Endothelial cell of umbilical vein (primary cell): ENCODE results near the gene TREH. TPM values are rescaled to one million over a fixed set of nuclear protein-coding genes. Genes with fewer than 3 reads are reported as not detected.

Experiments
- BruUV-seq: library from RNA; stranded (reverse); fragments of 400-500 nt; replicated peaks from 2 replicates; lab custom pipeline; 2021; lab: Mats Ljungman, UMichigan
- CTCF ChIA-PET: fragments of 300-600, 350-600 bp; sonication (Branson Sonifier 250); formaldehyde crosslinking; loops from one replicate; lab custom pipeline; 2021; ENCODE audit warnings: antibody characterized with exemption, inconsistent platforms; lab: Charles Lee
- POLR2A ChIA-PET: fragments of 300-600, 350-600 bp; sonication (Branson Sonifier 250); formaldehyde crosslinking; loops from one replicate; lab custom pipeline; 2021; ENCODE audit warnings: antibody characterized with exemption, inconsistent platforms; lab: Charles Lee
- DNase-seq: peaks from one replicate; pipeline ENCODE4 v3.0.0-alpha.2; 2011; ENCODE audit warnings: low read depth, low spot score
- FAIRE-seq: peaks from 2 replicates; lab custom pipeline; 2011; peaks lifted over from hg19 to GRCh38; lab: Jason Lieb, UNC
- H2AFZ ChIP-seq: 2 replicates; pipeline ENCODE4 v1.6.0; 2012; ENCODE audit warnings: low read depth, low read length, control low read depth, inconsistent platforms
- H3K27ac ChIP-seq: 2 replicates; pipeline ENCODE4 v1.5.1; 2011; ENCODE audit warnings: low read depth, mild to moderate bottlenecking, control low read depth, low read length, moderate library complexity; ENCODE audit not compliant: insufficient read depth
- H3K27me3 ChIP-seq, 2 experiments: 2 replicates each; pipeline versions ENCODE4 v1.6.0 to v1.6.1; 2011; ENCODE audit warnings: low read length in 2 of 2, mixed read lengths in 1 of 2; ENCODE audit not compliant: control insufficient read depth in 2 of 2, insufficient read depth in 2 of 2
- H3K36me3 ChIP-seq, 2 experiments: 2 replicates in 1 of 2; 3 replicates in 1 of 2; pipeline ENCODE4 v1.5.1; 2011; ENCODE audit warnings: low read length in 2 of 2, mild to moderate bottlenecking in 1 of 2, moderate library complexity in 1 of 2; ENCODE audit not compliant: control insufficient read depth in 2 of 2, insufficient read depth in 2 of 2; ENCODE audit errors: extremely low read depth in 1 of 2
- H3K4me1 ChIP-seq: 3 replicates; pipeline ENCODE4 v1.5.1; 2011; ENCODE audit warnings: mild to moderate bottlenecking, low read length; ENCODE audit not compliant: control insufficient read depth, insufficient read depth; ENCODE audit errors: extremely low read depth
- H3K4me2 ChIP-seq: 2 replicates; pipeline ENCODE4 v1.6.1; 2011; ENCODE audit warnings: low read length, control low read depth, mixed read lengths; ENCODE audit not compliant: insufficient read depth
- H3K4me3 ChIP-seq, 3 experiments: fragments of 200-600 bp in 1 of 3; sonication (generic), shearing (Covaris generic) in 1 of 3; replicated peaks in 1 of 3; 2 replicates each; pipeline ENCODE4 v1.5.1; 2011 to 2016; ENCODE audit warnings: control low read depth in 3 of 3, low read length in 3 of 3, mild to moderate bottlenecking in 2 of 3, inconsistent platforms in 1 of 3, low read depth in 1 of 3, moderate library complexity in 1 of 3; ENCODE audit not compliant: insufficient read depth in 1 of 3
- H3K79me2 ChIP-seq: 2 replicates; pipeline ENCODE4 v1.6.0; 2012; ENCODE audit warnings: low read length, inconsistent platforms; ENCODE audit not compliant: control insufficient read depth, insufficient read depth
- H3K9ac ChIP-seq: replicated peaks from 2 replicates; pipeline ENCODE3; 2011; ENCODE audit warnings: low read length, control low read depth; ENCODE audit not compliant: insufficient read depth; ENCODE audit errors: extremely low read depth
- H3K9me1 ChIP-seq: replicated peaks from 3 replicates; pipeline ENCODE4 v1.6.0; 2011; ENCODE audit warnings: mild to moderate bottlenecking, low read length; ENCODE audit not compliant: control insufficient read depth, insufficient read depth; ENCODE audit errors: extremely low read depth
- H3K9me3 ChIP-seq: replicated peaks from 2 replicates; pipeline ENCODE4 v1.5.1; 2012; ENCODE audit warnings: low read length, inconsistent platforms; ENCODE audit not compliant: control insufficient read depth, insufficient read depth
- H4K20me1 ChIP-seq: replicated peaks from 2 replicates; pipeline ENCODE3; 2011; ENCODE audit warnings: mild to moderate bottlenecking, low read length; ENCODE audit not compliant: control insufficient read depth, insufficient read depth; ENCODE audit errors: extremely low read depth
- CTCF ChIP-seq, 2 donors: IDR thresholded peaks; 1 replicate in 1 of 2; 2 replicates in 1 of 2; pipeline ENCODE4 v1.5.1; 2011; ENCODE audit warnings: low read length in 2 of 2, mild to moderate bottlenecking in 2 of 2, moderate library complexity in 2 of 2, control low read depth in 1 of 2, inconsistent platforms in 1 of 2, low read depth in 1 of 2; ENCODE audit not compliant: insufficient read depth in 1 of 2; ENCODE audit errors: extremely low read depth in 1 of 2
- EZH2 ChIP-seq: IDR thresholded peaks from 2 replicates; pipeline ENCODE4 v1.6.1; 2012; ENCODE audit warnings: borderline replicate concordance, low read depth, mild to moderate bottlenecking, moderate library complexity, low read length, inconsistent platforms; ENCODE audit not compliant: severe bottlenecking
- FOS ChIP-seq: IDR thresholded peaks from 2 replicates; pipeline ENCODE4 v1.6.1; 2011; ENCODE audit warnings: mild to moderate bottlenecking, low read length, moderate library complexity, borderline replicate concordance; ENCODE audit not compliant: insufficient read depth
- GATA2 ChIP-seq: IDR thresholded peaks from 2 replicates; pipeline ENCODE4 v1.7.0; 2011; ENCODE audit warnings: low read depth, mild to moderate bottlenecking, moderate library complexity, mixed read lengths, low read length; ENCODE audit not compliant: insufficient read length, insufficient read depth
- JUN ChIP-seq: IDR thresholded peaks from 2 replicates; pipeline ENCODE4 v1.6.1; 2011; ENCODE audit warnings: borderline replicate concordance, low read depth; ENCODE audit not compliant: insufficient read length, insufficient read depth
- MAX ChIP-seq: IDR thresholded peaks from 2 replicates; pipeline ENCODE4 v1.6.1; 2011; ENCODE audit not compliant: insufficient read depth, insufficient read length
- MYC ChIP-seq: IDR thresholded peaks from one replicate; pipeline ENCODE4 v1.6.1; 2011; ENCODE audit warnings: mild to moderate bottlenecking, low read depth, low read length
- POLR2A ChIP-seq: IDR thresholded peaks from 2 replicates; pipeline ENCODE4 v1.6.1; 2012; ENCODE audit warnings: low read depth, mild to moderate bottlenecking, control low read depth, low read length
- POLR2AphosphoS5 ChIP-seq: IDR thresholded peaks from 2 replicates; pipeline ENCODE4 v1.6.1; 2012; ENCODE audit warnings: low read depth, mild to moderate bottlenecking, control low read depth, low read length, moderate library complexity; ENCODE audit not compliant: insufficient read depth
- dilution Hi-C: fragments of 300-500 bp; cut with MboI; formaldehyde crosslinking; loops from one replicate; pipeline ENCODE4 v1.15.0; 2019; ENCODE audit warnings: low sequenced_read_pairs; ENCODE audit not compliant: extremely low pct_ligation_motif_present
- intact Hi-C: fragments of 100-400 bp; cut with micrococcal nuclease; formaldehyde crosslinking; loops from one replicate; pipeline ENCODE4 v1.10.0; 2022
- polyA plus RNA-seq, 4 experiments: library from polyadenylated mRNA; depleted of rRNA in 3 of 4; stranded (reverse) in 3 of 4; unstranded in 1 of 4; fragments of >200 nt; gene quantifications; 2 replicates each; pipeline versions ENCODE4 v1.2.1 to v1.2.3, GENCODE V29; 2011 to 2012; ENCODE audit warnings: missing spikeins in 1 of 4
- total RNA-seq: library from RNA; stranded (reverse); gene quantifications from 2 replicates; pipeline ENCODE4 v1.2.3, GENCODE V29; 2021

Gene TREH
- total and polyA plus RNA-seq, 2 donors (not counting 3 experiments of a cell fraction or from before 2014, with no cell fraction given) = not detected

GRCh38 chr11:118640332-118641154, 38.9 kb downstream of the TREH start:
- Histone ChIP-seq H3K27ac (no peak overlapping the region), H3K4me2 (no peak overlapping the region), H2AFZ (no peak overlapping the region), H3K27me3 (no peaks in the 10 kb centered on the region), H3K9me1 (no peaks in the 10 kb centered on the region), H3K36me3 (peaks cover 51 to 84% of the 10 kb centered on the region in 2 experiments), H3K9ac (no peak overlapping the region), H4K20me1 (no peaks in the 10 kb centered on the region), H3K4me3 (no peak overlapping the region), H3K9me3 (no peaks in the 10 kb centered on the region), H3K79me2 (peaks cover 14% of the 10 kb centered on the region), H3K4me1 (no peaks in the 10 kb centered on the region)
- no TSS peak for BruUV-seq
- no peak for FAIRE-seq
- dilution Hi-C loops = no loop called here
- no peak for DNase-seq
- CTCF ChIA-PET = interaction anchor here (0.9 to 1.8 kb wide), 5 partner anchors 9 to 45 kb away, joined by 3 to 6 read pairs (median 4); no protein-coding TSS in a partner anchor
- TF ChIP-seq MYC = no peak
- no peak for TF ChIP-seq POLR2A
- TF ChIP-seq POLR2AphosphoS5 = no peak
- no peak for TF ChIP-seq MAX
- no peak for TF ChIP-seq FOS
- TF ChIP-seq JUN = no peak
- no peak for TF ChIP-seq GATA2
- no peak for TF ChIP-seq CTCF (IDR thresholded peaks at IDR 0.05; ENCODE audit: extremely low read depth in 1 of 2, insufficient read depth in 1 of 2, low read depth in 1 of 2, low read length in 2 of 2)
- no peak for TF ChIP-seq EZH2
- intact Hi-C loops = no loop called here
- POLR2A ChIA-PET = no interaction called here
